ENCODE results near the gene LHPP.

DNA sequence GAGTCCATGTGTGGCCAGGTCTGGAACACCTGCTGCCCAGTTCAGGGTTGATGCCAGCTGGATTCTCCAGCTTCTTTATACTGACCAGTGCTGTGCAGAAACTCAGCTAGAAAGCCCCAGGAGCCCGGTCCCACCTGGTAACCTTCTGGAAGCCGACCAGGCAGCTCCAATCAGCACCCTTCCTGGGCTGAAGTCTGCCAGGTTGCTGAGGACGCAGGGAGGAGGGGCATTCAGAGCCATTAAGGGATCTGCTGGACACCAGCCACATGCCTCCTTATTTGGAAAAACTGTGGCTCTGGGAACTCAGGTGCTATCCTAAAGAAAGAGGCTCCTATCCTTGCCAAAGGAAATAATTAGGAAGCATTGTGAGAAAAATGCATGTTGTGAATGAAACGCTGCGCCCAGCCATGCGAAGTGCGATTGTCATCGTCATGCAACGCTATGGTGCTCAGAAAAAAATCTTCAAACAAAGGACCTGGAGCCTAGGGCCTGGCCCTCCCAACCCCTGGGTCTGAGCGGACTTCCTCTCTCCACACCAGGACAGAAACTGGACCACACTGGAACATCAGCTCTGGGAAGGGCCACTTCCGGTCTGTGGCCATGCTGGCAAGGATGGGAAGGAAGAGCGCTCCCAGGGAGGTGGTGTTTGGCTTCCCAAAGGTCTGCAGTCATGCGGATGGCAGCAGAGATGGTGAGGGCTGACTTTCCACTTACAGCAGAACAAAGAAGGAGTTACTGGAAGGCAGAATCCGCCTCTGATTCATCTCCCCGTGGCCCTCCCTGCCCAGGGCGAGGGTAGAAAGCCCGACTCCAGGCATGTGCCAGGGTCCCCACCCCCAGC is 192.4 kb downstream of the LHPP start:
- TF ChIP-seq, protein P1, sequence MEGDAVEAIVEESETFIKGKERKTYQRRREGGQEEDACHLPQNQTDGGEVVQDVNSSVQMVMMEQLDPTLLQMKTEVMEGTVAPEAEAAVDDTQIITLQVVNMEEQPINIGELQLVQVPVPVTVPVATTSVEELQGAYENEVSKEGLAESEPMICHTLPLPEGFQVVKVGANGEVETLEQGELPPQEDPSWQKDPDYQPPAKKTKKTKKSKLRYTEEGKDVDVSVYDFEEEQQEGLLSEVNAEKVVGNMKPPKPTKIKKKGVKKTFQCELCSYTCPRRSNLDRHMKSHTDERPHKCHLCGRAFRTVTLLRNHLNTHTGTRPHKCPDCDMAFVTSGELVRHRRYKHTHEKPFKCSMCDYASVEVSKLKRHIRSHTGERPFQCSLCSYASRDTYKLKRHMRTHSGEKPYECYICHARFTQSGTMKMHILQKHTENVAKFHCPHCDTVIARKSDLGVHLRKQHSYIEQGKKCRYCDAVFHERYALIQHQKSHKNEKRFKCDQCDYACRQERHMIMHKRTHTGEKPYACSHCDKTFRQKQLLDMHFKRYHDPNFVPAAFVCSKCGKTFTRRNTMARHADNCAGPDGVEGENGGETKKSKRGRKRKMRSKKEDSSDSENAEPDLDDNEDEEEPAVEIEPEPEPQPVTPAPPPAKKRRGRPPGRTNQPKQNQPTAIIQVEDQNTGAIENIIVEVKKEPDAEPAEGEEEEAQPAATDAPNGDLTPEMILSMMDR (IDR thresholded peaks at IDR 0.05), result no peak
- no peak for TF ChIP-seq POLR2A (IDR thresholded peaks at IDR 0.05)
